HT1080 (cell line): ENCODE measurements around the gene TIMM17A. TPM values are rescaled to one million over a fixed set of nuclear protein-coding genes. Genes with fewer than 3 reads are reported as not detected.
"Not testable (repeated sequence)": the region's sequence is repeated elsewhere in the genome, so short reads cannot be mapped to it uniquely, and the experiment has no call there.

Source experiments
- DNase-seq: peaks from one replicate; pipeline ENCODE4 v3.0.0-alpha.2; 2015; ENCODE audit warnings: low read depth
- total RNA-seq: library from RNA; depleted of rRNA; stranded (reverse); fragments of >200 nt; shearing (Covaris generic); gene quantifications from 2 replicates; pipeline ENCODE4 v1.2.3, GENCODE V29; 2014

TIMM17A gene
- total RNA-seq, 1 experiment from 2014 or later, result 99.3 TPM

DNA sequence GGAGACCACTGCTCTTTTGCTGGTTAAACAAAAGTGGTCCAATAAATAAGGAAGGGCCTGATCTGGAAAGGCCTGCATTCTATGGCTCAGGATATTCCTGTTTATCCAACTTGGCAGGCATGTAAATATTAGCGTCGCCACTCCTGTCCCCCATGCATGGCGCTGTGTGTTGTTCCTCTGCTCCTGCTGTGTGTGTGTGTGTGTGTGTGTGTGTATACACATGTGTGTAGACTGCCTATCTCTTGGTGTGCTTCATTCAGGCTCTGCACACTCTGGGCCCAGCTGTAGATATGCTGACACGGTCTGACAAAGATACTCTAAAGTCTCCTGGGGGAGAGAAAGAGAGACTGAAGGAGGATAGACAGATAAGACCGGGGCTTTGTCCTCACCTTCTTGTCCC lies 15.7 kb upstream of the TIMM17A start:
- no peak for DNase-seq

DNA sequence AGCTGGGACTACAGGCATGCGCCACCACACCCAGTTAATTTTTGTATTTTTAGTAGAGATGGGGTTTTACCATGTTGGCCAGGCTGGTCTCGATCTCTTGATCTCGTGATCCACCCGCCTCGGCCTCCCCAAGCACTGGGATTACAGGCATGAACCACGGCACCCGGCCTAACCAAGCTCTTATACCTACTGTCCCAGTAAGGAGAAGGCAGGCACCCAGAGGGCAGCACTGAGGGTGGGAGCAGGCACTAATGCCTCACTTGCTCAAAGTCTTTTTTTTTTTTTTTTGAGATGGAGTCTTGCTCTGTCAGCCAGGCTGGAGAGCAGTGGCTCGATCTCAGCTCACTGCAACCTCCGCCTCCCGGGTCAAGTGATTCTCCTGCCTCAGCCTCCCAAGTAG lies 15.0 kb upstream of the TIMM17A start:
- not testable (repeated sequence) for DNase-seq

DNA sequence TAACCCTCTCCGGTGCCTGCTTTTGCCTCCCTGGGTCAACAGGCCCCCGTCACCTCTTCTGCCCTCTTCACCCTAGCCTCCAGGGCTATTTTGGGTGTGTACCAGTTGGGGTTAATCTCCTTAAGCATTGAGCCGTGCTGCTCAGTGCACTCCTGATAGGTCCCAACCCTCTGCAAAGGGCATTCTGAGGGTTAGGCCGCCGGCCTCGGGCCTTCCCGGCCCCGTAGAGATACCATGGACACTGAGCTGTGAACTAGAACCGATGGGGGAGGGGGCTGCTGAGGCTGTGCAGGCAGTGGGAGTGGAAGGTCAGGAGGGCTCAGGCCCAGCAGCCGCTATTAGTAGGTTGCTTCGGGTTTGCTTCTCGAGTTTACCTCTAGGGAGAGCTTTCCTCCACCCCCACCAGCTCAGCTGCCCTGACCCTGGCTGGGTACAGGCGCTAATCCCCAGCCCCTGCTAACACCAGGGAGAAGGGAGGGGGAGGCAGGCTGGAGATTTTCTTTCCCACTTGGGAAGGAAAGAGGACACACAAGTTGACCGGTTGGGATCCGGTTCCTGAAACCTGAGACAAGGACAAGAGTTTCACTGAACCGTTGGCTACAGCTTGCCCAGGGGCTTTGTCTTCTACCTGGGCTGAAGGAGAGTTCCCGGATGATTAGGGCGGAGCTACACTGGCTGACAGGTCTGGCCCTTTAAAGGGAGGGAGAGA lies 13.7 kb upstream of the TIMM17A start:
- no peak for DNase-seq

DNA sequence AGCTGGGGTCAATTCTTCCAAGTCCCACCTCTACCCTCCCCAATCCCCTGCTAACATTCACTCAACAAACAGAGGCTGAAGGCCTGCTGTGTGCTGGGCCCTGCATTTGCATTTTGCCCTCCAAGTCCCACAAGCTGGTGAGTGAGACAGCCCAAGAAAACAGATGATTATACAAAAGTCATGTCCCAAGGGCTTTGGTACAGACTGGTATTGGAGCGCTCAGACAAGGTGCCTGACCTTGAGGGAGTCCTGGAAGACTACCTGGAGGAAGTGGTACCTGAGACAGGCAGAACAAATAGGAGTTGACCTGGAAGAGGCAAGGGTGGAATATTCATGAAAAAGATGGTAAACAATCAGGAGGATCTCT lies 13.2 kb upstream of the TIMM17A start:
- no peak for DNase-seq

DNA sequence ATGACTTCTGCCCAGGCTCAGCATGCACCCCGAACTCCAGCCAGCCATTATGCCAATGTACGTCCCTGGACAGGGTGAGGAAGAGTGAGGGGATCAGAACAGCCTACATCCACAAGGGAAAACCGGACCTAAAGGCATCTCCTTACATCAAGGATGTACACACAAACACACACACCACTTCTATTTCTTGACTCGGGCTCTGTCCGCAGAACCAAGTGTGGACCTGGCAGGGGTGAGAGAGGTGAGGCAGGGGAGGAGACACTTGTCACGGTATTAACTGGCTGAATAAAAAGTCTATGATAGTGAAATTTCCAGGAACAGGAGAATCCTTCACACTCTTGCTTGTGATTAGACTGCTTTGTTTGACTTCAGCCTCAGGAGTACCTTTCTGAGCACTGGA lies 11.3 kb upstream of the TIMM17A start:
- no peak for DNase-seq

DNA sequence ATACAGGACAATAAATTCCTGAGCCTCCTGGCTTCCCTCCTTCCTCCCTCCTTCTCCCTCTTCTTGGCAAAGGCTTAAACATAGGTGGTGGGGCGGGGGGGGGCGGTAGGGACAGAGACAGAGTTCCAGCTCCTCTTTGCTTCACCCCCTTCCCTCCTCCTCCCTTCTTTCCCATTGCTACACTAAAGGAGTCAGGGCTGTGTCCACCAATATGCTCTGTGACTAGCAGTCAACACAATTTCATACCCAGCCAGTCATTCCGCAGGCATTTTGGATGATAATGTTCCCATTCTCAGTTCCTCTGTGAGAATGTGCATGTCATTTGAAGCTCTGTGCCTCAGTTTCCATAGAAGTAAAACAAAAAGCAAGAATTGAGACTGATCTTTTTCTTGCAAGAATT lies 10.7 kb upstream of the TIMM17A start:
- no peak for DNase-seq

DNA sequence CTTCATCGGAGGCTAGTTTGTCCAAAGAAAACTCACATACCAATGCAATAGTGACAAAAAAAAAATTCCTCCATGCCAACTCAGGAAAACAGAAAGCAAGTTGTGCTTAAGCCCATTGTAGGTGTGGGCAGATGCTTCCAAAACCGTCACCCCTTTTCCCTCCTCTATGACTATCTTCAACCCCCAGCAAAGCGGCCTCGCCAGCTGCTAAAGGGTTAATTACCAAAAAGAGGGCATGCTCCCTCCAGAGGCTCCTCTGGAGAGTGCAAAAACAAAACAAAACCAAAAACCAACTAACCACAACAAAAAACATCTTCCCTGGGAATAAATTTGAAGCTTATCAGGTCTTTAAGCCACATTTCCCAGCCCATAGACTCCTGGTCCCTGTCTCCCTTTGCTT lies 10.1 kb upstream of the TIMM17A start:
- no peak for DNase-seq

DNA sequence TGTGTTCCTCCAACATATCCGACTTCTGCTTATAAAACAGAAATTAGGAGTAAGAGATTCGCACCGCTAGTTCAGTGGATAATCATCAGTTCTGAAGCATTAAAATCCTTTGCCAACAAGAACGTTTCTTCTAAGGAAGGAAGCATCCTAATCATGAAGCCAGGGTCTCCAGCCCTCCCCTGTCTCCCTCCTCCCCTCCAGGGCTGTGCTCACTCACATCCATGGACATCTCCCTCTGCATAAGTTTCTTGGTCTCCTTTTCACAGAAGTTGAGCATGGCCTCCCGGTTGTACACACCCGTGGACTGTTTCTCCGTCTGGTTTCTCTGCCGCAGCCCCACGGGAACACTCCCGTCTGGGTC lies 9.5 kb upstream of the TIMM17A start:
- DNase-seq, result no peak

DNA sequence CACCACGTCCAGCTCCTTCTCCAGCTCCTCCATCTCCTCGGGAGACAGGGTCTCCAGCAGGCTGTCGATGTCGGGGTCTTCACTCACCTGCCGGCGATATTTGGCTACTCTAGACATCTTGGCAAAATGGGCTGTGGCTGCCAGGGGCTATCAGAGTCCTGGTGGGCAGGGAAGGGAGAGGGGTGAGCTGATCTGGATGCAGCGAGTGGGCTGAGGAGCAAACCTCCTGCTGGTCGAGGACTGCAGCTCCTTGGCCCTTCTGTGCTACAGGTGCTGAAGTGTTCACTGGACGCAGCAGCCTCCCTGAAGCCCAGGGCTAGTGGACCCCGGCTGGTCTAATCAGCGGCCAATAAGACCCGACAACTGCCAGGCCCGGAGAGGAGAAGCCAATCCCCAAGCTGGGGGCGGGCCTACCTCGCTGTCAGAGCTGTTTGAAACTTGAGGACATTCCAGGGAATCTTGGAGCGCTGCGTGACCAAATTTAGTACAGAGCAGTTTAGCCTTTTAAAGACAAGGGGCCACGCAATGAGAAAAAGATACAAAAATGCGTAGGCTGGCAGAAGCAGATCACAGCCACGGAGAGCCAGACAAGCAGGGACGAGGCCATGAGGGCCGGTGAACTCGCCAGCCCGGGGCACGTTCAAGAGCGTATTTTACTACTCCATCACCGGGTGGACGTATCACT lies 8.9 kb upstream of the TIMM17A start, which contains the start of gene LMOD1:
LMOD1 (minus strand) TSS at position 325 of the 685 bp plus-strand sequence; CDS start at position 117, 208 bp downstream.
- peak; percentile 71 for DNase-seq

DNA sequence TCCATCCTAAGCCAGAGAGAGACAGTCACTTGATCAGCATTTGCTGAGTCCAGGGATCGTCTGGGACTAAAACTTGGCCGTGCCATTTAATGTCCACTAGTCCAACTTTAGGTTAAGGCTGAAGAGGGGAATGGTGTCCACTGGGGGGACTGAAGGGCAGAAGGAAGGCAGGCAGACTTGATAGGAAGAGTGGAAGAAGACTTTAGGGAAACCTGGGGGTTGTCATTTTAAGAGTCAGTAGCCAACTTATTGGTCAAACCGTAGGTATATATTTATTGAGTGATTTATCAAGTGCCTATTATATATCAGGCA lies 7.7 kb upstream of the TIMM17A start:
- no peak for DNase-seq

DNA sequence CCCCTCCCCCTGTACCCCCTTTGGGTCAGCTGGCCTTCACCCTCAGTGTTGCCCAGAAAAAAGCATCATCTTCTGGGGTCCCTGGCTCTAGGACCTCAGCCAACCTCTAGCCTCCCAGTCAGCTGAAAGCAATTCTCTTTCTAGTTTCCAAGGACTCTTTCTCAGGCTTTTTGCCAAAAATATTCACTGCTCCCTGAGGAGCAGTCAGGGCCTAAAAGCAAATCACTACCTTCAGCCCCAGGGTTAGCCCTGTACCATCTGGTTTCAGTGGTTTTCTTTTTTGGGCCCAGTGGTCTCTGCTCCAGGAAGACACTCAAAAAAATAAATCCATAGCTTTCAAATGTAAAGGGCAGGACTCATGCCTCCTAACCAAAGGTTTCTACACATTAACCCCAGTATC lies 5.8 kb upstream of the TIMM17A start:
- no peak for DNase-seq

DNA sequence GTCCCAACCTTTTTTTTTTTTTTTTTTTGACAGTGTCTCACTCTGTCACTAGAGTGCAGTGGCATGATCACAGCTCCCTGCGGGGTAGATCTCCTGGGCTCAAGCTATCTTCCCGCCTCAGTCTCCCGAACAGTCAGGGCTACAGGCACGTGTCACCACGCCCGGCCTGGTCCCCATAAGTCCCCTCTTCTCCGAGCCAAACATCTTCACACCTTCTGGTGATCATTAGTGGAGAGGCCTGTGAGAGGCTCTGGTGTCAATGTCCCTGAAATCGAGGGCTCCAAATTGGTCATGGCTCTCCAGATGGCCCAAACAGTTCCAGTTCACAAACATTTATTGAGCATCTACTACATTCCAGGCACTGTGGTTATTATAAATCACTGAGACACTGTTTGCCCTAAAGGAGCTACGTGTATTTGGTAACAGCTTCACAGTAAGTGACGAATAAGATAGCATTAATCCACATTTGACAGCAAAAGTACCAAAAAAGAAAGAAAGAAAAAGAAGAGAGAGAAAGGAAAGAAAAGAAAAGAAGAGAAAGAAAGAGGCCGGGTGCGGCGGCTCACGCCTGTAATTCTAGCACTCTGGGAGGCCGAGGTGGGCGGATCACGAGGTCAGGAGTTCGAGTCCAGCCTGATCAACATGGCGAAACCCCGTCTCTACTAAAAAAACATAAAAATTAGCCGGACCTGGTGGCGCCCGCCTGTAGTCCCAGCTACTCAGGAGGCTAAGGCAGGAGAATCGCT lies 867 bp upstream of the TIMM17A start:
- DNase-seq, result no peak

DNA sequence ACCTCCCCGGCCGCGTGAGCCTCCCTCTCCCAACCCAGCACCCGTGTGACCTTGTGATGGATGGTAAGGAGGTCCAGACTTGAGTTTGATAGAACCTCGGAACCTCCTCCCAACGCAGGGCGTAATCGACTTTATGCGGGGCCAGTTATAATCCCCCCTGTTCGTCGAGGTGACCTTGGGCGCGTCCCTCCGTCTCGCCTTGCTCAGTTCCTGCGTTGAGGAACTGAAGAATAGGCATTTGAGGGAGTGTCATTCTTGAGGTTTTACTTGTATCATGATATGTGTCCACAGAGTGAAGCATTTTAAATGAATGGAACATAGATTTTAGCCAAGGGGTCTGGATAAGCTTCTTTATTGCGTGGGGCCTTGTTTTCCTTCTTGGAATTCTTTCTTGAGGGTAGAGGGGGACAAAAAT lies 433 bp downstream of the TIMM17A start:
- DNase-seq, result no peak

DNA sequence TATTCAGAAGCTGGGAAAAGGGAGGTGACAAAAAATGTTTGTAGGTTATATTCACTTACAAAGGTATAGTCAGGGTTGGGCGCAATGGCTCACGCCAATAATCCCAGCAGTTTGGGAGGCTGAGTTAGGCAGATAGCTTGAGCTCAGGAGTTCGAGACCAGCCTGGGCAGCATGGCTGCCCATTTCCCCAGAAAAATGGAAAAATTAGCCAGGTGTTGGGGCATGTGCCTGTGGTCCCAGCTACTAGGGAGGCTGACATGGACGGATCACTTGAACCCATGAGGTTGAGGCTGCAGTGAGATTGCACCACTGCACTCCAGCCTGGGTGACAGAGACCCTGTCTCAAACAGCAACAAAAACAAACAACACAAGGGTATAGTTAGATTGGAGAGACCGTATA lies 3.0 kb downstream of the TIMM17A start:
- no peak for DNase-seq

DNA sequence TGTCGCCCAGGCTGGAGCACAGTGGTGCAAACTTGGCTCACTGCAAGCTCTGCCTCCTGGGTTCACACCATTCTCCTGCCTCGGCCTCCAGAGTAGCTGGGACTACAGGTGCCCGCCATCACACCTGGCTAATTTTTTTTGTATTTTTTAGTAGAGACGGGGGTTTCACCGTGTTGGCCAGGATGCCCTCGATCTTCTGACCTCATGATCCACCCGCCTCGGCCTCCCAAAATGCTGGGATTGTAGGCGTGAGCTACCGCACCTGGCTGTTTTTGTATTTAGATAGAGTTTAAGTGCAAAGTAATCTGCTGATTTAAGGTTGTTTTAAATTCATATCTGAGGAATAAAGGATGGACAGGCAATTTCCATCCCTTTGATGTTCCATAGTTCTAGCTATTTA lies 7.1 kb downstream of the TIMM17A start:
- DNase-seq, result not testable (repeated sequence)

DNA sequence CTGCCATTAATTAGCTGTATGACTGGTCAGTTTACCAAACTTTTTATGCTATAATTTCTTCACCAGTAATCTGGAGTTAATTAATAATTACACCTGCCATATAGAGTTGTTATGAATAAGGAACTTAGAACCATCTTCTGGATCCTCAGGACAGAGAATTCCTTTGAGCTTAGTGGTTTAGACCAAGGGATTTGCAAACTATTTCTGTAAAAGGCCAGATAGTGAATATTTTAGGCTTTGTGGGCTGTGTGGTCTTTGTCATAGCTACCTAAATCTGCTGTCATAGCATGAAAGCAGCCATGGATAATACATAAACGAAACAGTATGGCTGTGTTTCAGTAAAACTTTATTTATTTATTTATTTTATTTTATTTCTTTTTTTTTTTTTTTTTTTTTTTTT lies 9.0 kb downstream of the TIMM17A start:
- no peak for DNase-seq

DNA sequence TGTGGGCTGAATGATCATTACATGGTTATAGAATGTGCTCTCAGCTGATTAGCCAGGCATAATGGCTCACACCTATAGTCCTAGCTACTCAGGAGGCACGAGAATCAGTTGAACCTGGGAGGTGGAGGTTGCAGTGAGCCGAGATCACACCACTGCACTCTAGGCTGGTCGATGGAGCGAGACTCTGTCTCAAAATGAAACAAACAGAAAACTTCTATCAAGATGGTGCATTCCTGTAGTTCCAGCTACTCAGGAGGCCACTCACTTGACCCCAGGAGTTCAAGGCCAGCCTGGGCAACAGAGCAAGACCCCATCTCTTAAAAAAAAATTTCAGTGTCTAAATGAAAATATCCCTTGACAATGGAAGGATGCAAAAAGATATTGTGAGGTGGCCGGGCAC lies 10.9 kb downstream of the TIMM17A start:
- no peak for DNase-seq

DNA sequence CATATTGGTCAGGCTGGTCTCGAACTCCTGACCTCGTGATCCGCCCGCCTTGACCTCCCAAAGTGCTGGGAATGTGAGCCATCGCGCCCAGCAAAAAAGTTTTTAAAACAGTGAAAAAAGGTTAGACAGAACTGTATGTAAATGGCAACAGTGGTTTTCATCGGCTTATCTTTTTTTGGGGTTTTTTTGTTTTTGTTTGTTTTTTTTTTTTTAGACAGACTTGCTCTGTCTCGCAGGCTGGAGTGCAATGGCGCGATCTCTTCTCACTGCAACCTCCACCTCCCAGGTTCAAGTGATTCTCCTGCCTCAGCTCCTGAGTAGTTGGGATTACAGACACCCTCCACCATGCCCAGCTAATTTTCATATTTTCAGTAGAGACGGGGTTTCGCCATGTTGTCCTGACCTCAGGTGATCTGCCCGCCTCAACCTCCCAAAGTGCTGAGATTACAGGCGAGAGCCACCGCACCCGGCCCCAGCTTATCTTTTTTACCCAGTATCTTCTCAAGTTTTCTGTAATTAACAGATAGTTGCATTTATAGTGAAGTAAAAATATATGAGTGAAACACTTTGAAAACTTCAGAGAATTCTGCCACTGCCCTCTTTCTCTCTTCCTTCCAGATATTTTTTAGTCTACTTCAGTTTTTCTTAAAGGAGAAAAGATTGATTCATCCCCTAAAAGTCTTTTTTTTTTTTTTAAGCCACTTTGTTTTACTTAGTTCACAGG lies 13.1 kb downstream of the TIMM17A start:
- DNase-seq, result no peak

DNA sequence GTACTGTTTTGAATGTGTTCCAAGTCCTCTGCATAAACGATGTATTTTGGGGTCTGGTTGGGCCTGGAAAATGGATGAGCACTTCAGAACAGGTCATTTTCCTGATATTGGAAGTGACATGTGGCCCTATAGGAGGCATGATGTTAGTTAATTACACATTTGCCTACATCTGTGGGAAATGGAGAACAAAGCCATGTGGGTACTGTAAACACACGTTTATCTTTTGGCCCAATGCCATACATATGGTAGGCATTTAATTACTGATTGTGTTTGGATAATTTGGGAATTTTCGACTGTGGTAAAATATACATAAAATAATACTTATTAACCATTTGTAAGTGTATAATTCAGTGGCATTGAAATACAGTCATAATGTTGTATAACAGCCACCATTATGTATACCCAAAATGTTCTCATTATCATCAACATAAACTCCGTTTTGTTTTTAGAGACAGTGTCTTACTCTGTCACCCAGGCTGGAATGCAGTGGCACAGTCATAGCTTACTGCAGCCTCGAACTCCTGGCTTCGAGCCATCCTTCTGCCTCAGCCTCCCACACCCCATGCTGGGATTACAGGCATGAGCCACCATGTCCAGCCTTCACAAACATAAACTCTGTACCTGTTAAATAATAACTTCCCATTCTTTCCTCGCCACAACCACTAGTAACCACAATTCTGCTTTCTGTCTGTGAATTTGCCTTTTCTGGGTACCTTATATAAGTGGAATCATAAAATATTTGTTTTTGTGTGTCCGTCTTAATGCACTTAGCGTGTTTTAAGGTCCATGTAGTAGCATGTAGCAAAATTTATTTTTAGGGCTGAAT lies 15.2 kb downstream of the TIMM17A start:
- peak; percentile 26 for DNase-seq

DNA sequence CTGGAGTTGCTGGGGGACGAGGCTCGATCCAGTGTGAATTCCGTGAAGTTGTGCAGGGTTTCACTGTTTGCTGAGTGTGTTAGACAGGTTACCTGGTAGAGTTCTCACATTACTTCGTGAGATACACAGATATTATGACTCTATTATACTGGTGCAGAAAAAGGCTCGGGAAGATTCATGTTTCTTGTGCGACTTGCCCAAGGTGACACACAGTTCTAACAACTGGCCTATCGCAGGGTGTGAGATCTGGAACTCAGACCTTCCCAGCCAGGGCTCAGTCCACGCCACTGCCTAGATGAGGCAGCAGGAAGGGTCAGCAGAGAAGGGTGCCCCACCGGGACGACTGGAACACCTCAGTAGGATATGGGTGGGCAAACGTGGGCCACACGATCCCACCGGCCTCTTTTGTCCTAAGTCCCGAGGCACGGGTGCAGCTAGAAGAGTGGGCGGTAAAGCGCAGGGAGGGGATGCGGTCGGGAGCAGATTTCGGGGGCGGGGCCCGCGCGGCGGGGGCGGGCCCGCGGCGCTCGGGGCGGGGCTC lies 26.8 kb downstream of the TIMM17A start:
- DNase-seq, result no peak
